ENCODE measurements around the gene TRIM64.
"Not testable (repeated sequence)": the region's sequence is repeated elsewhere in the genome, so short reads cannot be mapped to it uniquely, and the experiment has no call there.

Gene TRIM64

GRCh38 chr11:89965737-89966136 lies at the start of gene TRIM64:
TRIM64 (plus strand) TSS chr11:89966037; CDS start chr11:89968504, 2,467 bp downstream.
- in situ Hi-C loops (cut with MboI; ENCODE audit: low pct_unique_long_range_greater_than_20kb, low sequenced_read_pairs); DNase-seq: not testable (repeated sequence)

GRCh38 chr11:89922195-89922660 lies 43.6 kb upstream of the TRIM64 start, which contains the start of gene TRIM49D1:
TRIM49D1 (minus strand) TSS chr11:89922245; CDS start chr11:89917710, 4,535 bp downstream.
- in situ Hi-C loops (cut with MboI; ENCODE audit: low pct_unique_long_range_greater_than_20kb, low sequenced_read_pairs), result no loop called here
- no peak for DNase-seq

- in situ Hi-C loops (cut with MboI; ENCODE audit: low pct_unique_long_range_greater_than_20kb, low sequenced_read_pairs), result not testable (repeated sequence)
These were observed 42.1 kb upstream of the TRIM64 start, which contains the start of gene TRIM49D2 for GRCh38 chr11:89923764-89924163. TRIM49D2 (plus strand) TSS chr11:89924064; CDS start chr11:89926762, 2,698 bp downstream.

GRCh38 chr11:89960833-89961232 lies 5.0 kb upstream of the TRIM64 start:
- DNase-seq; in situ Hi-C loops (cut with MboI; ENCODE audit: low pct_unique_long_range_greater_than_20kb, low sequenced_read_pairs): not testable (repeated sequence)

More at GRCh38 chr11:89923764-89924163, 42.1 kb upstream of the TRIM64 start, which contains the start of gene TRIM49D2:
- not testable (repeated sequence) for DNase-seq

Measured in KBM-7 (cell line).